CD8-positive, alpha-beta memory T cell (primary cell): ENCODE data around the gene PDE9A. TPM values are rescaled to one million over a fixed set of nuclear protein-coding genes. Genes with fewer than 3 reads are reported as not detected.
A peak's percentile ranks its signal among the peaks of the same experiment; 100 is the strongest.

Experiments used
- CTCF ChIA-PET: fragments of 350-600 bp; sonication (Branson Sonifier 250); formaldehyde crosslinking; loops from one replicate; lab custom pipeline; 2021; ENCODE audit warnings: antibody characterized with exemption; lab: Charles Lee
- POLR2A ChIA-PET: fragments of 350-600 bp; sonication (Branson Sonifier 250); formaldehyde crosslinking; loops from one replicate; lab custom pipeline; 2021; ENCODE audit warnings: antibody characterized with exemption; lab: Charles Lee
- DNase-seq, 5 donors: peaks; one replicate each; pipeline versions ENCODE4 v3.0.0 to v3.0.0-alpha.2; 2020 to 2022; ENCODE audit warnings: mixed read lengths in 1 of 5
- H3K27ac ChIP-seq: one replicate; pipeline ENCODE4 v1.7.0; 2013; ENCODE audit warnings: low read depth, mild to moderate bottlenecking, low read length, moderate library complexity
- H3K27me3 ChIP-seq: 2 replicates; pipeline ENCODE4 v1.7.0; 2013; ENCODE audit warnings: low read length, mild to moderate bottlenecking; ENCODE audit not compliant: insufficient read depth, poor library complexity, severe bottlenecking
- H3K36me3 ChIP-seq: 2 replicates; pipeline ENCODE4 v1.7.0; 2013; ENCODE audit warnings: mild to moderate bottlenecking, low read length, moderate library complexity; ENCODE audit not compliant: insufficient read depth
- H3K4me1 ChIP-seq: 2 replicates; pipeline ENCODE4 v1.7.0; 2013; ENCODE audit warnings: mild to moderate bottlenecking, low read length, moderate library complexity; ENCODE audit not compliant: insufficient read depth
- H3K4me3 ChIP-seq: 2 replicates; pipeline ENCODE4 v1.7.0; 2013; ENCODE audit warnings: mild to moderate bottlenecking, low read length
- H3K9me3 ChIP-seq: 2 replicates; pipeline ENCODE4 v1.7.0; 2013; ENCODE audit warnings: mild to moderate bottlenecking, low read length
- H3K27ac Mint-ChIP-seq, 8 donors: one replicate each; pipeline ENCODE4 v1.8.0; 2020 to 2021; ENCODE audit warnings: mixed read lengths in 8 of 8, mild to moderate bottlenecking in 6 of 8, inconsistent platforms in 3 of 8, moderate library complexity in 3 of 8
- H3K27me3 Mint-ChIP-seq, 2 donors: one replicate each; pipeline ENCODE4 v1.8.0; 2020 to 2021; ENCODE audit warnings: mixed read lengths in 2 of 2, mild to moderate bottlenecking in 1 of 2, moderate library complexity in 1 of 2
- H3K36me3 Mint-ChIP-seq, 3 donors: one replicate each; pipeline ENCODE4 v1.8.0; 2020 to 2021; ENCODE audit warnings: mixed read lengths in 3 of 3, inconsistent platforms in 1 of 3, mild to moderate bottlenecking in 1 of 3
- H3K4me1 Mint-ChIP-seq, 3 donors: one replicate each; pipeline ENCODE4 v1.8.0; 2020 to 2021; ENCODE audit warnings: mixed read lengths in 3 of 3, inconsistent platforms in 1 of 3, mild to moderate bottlenecking in 1 of 3
- H3K4me3 Mint-ChIP-seq, 7 donors: one replicate each; pipeline ENCODE4 v1.8.0; 2020 to 2021; ENCODE audit warnings: mixed read lengths in 7 of 7, mild to moderate bottlenecking in 6 of 7, moderate library complexity in 4 of 7, inconsistent platforms in 2 of 7
- H3K9me3 Mint-ChIP-seq, 5 donors: one replicate each; pipeline ENCODE4 v1.8.0; 2020 to 2022; ENCODE audit warnings: mixed read lengths in 5 of 5, mild to moderate bottlenecking in 3 of 5, moderate library complexity in 2 of 5, inconsistent platforms in 1 of 5
- polyA plus RNA-seq: library from polyadenylated mRNA; unstranded; fragments of 300-500 nt; fragmentation: Illumina TruSeq; gene quantifications from one replicate; pipeline ENCODE4 v1.2.3, GENCODE V29; 2021
- total RNA-seq, 2 experiments: library from RNA; stranded (reverse); gene quantifications; one replicate each; pipeline ENCODE4 v1.2.3, GENCODE V29; 2021

PDE9A gene
- total and polyA plus RNA-seq, 3 experiments from 2014 or later: 1.5 to 2.6 (median 1.7) TPM

DNA sequence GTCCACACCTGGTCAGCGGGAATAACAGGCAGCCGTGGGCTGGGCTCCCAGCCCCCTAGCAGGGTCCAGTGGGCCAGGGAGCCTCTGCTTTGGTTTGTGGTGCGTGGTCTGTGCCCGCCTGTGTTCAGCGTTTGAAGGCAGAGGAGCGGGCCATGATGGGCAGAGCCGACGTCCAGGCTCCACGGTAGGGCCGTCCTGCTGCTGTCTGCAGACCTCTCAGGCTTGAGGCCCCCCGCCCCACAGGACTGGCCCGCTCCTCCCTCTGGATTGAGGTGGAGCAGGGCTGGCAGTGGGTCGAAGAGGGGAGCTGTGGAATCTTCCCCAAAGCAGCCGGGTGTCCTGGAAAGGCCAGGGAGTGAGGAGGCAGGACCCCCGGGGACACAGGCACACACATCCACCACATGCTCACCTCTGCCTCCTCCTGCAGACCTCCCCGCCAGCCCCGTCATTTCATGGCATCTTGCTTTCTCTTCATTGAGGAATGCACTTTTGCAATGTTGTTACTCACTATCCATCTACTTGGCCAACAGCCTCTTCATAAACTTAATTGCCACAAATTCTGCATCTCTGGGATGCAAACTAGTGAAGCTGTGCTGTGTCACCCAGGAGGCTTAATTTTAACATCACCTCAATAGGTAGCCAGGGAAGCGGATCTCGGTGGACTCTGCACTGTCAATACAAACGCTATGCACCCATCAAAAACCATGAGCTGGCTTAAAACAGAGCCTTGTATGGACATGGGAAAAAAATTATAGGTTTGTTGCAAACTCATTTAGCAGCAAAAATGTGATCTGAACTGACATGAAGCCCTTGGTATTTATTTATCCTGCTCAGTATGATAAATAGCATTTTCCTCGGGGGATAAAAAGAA, 85.9 kb downstream of the PDE9A start:
- DNase-seq: no peak
- peak overlapping the region in 2 of 7 donors; percentile 19 to 24 for H3K4me3 Mint-ChIP-seq
- Histone ChIP-seq H3K27ac (no peak overlapping the region), H3K9me3 (no peaks in the 10 kb centered on the region), H3K4me3 (no peak overlapping the region), H3K27me3 (peaks cover 3% of the 10 kb centered on the region), H3K4me1 (peaks cover 25% of the 10 kb centered on the region), H3K36me3 (no peaks in the 10 kb centered on the region)
- H3K27ac Mint-ChIP-seq: peak overlapping the region in 4 of 8 donors; percentile 55 to 82 (median 72)
- H3K9me3 Mint-ChIP-seq: no peaks in the 10 kb centered on the region
- peaks cover 0 to 4% of the 10 kb centered on the region in 2 donors for H3K27me3 Mint-ChIP-seq
- H3K4me1 Mint-ChIP-seq: peaks cover 31 to 49% (median 41%) of the 10 kb centered on the region in 3 donors
- ChIA-PET CTCF (interaction anchor here (0.6 to 1.6 kb wide), 3 partner anchors 8 to 185 kb away, joined by 3 to 9 read pairs (median 3); no protein-coding TSS in a partner anchor), POLR2A (no interaction called here)
- peaks cover 0 to 2% (median 0%) of the 10 kb centered on the region in 3 donors for H3K36me3 Mint-ChIP-seq

DNA sequence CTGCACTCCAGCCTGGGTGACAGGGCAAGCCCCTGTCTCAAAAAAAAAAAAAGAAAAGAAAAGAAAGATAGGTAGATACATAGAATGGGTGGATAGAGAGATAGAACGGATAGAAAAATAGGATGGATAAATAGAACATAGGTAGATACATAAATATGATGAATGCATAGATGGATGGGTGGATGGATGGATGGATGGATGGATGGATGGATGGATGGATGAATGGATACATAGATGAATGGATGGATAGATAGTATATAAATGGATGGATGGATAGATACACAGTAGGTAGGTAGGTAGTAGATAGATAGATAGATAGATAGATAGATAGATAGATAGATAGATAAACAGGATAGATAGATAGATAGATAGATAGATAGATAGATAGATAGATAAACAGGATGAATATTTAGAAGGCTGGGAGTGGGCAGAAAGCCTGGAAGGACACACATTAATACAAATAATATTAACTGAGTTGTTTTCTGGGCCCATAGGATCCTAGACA, 87.0 kb downstream of the PDE9A start:
- Mint-ChIP-seq H3K9me3 (no peaks in the 10 kb centered on the region), H3K27me3 (peaks cover 0 to 4% of the 10 kb centered on the region in 2 donors), H3K36me3 (no peaks in the 10 kb centered on the region), H3K4me3 (no peak overlapping the region), H3K4me1 (peaks cover 21 to 38% (median 32%) of the 10 kb centered on the region in 3 donors), H3K27ac (peak overlapping the region in 1 of 8 donors; percentile 5)
- Histone ChIP-seq H3K4me1 (peaks cover 19% of the 10 kb centered on the region), H3K9me3 (no peaks in the 10 kb centered on the region), H3K27me3 (peaks cover 3% of the 10 kb centered on the region), H3K27ac (no peak overlapping the region), H3K4me3 (no peak overlapping the region), H3K36me3 (no peaks in the 10 kb centered on the region)
- ChIA-PET POLR2A (no interaction called here), CTCF (no interaction called here)
- DNase-seq: no peak

DNA sequence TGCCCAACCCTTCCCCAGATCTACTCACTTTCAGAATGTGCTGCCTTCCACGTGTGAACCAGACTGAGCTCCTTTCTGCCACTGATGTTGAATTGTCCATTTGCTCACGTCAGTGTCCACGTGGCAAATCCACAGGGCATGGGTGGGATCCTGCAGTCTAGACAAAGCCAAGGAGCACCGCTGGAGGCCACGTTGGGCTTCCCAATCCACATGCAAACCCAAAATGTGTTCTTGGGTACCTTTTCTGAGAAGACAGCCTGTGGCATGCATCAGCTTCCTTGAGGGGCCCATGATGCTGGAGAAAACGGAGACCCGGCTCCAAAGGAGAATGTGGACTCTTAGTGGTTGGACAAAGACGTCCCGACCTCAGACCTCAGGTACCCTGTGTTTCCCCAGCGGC, 87.6 kb downstream of the PDE9A start:
- Histone ChIP-seq H3K36me3 (no peaks in the 10 kb centered on the region), H3K9me3 (no peaks in the 10 kb centered on the region), H3K27ac (no peak overlapping the region), H3K27me3 (peaks cover 3% of the 10 kb centered on the region), H3K4me3 (no peak overlapping the region), H3K4me1 (peaks cover 25% of the 10 kb centered on the region)
- Mint-ChIP-seq H3K36me3 (no peaks in the 10 kb centered on the region), H3K9me3 (no peaks in the 10 kb centered on the region), H3K27ac (no peak overlapping the region), H3K4me3 (no peak overlapping the region), H3K27me3 (peaks cover 0 to 4% of the 10 kb centered on the region in 2 donors), H3K4me1 (peaks cover 20 to 34% (median 30%) of the 10 kb centered on the region in 3 donors)
- no peak for DNase-seq
- CTCF ChIA-PET: no interaction called here
- POLR2A ChIA-PET: no interaction called here

DNA sequence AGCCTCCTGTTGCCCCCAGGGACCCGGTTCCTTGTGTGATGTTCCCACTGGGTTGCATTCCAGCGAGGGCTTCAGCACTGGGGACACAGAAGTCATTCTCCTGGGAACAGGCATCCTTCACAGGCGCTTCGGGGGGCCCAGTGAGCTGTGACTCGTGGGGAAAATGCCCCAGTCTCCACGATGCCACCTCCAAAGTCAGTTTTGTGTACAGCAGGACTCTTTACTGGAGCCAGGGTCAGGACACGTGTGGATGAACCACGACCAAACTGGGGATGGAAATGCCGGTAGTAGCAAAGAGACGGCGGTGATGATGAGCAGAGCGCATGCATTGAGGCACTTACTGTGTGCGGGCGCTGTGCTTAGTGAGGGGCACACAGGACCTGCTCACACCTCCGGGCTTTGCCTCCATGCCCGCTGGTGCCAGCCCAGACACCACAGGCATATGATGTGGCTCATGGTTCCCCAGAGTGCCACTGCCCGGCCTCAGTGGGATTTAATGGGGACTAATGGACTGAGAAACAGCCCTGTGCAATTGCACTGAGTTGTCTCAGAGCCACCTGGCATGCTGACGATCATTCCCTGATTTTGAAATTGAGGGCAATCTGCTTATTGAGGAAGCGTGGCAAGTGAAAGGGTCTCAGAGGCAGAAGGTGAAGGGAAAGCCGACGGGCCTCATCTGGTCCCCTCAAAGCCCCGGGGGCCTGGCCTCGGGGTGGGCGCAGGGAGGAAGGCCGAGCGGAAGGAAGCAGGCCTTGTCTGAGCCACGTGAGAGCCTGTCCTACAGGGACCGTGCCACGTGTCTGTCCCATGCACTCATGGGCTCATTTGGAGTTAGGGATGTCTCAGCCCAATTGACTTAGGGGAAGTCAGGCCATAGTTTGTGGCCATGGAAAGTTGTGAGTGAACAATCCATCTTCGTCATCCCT, 91.4 kb downstream of the PDE9A start:
- CTCF ChIA-PET: no interaction called here
- H3K27ac Mint-ChIP-seq: peak overlapping the region in 5 of 8 donors; percentile 6 to 84 (median 45)
- H3K27me3 Mint-ChIP-seq: peaks cover 0 to 5% of the 10 kb centered on the region in 2 donors
- H3K4me3 Mint-ChIP-seq: peak overlapping the region in 2 of 7 donors; percentile 16 to 34
- H3K9me3 Mint-ChIP-seq: no peaks in the 10 kb centered on the region
- H3K4me1 ChIP-seq: peaks cover 27% of the 10 kb centered on the region
- POLR2A ChIA-PET: no interaction called here
- H3K27me3 ChIP-seq: no peaks in the 10 kb centered on the region
- no peak for DNase-seq
- peaks cover 23 to 34% (median 31%) of the 10 kb centered on the region in 3 donors for H3K4me1 Mint-ChIP-seq
- H3K4me3 ChIP-seq: no peak overlapping the region
- H3K36me3 Mint-ChIP-seq: no peaks in the 10 kb centered on the region
- H3K9me3 ChIP-seq: no peaks in the 10 kb centered on the region
- no peak overlapping the region for H3K27ac ChIP-seq
- H3K36me3 ChIP-seq: no peaks in the 10 kb centered on the region

DNA sequence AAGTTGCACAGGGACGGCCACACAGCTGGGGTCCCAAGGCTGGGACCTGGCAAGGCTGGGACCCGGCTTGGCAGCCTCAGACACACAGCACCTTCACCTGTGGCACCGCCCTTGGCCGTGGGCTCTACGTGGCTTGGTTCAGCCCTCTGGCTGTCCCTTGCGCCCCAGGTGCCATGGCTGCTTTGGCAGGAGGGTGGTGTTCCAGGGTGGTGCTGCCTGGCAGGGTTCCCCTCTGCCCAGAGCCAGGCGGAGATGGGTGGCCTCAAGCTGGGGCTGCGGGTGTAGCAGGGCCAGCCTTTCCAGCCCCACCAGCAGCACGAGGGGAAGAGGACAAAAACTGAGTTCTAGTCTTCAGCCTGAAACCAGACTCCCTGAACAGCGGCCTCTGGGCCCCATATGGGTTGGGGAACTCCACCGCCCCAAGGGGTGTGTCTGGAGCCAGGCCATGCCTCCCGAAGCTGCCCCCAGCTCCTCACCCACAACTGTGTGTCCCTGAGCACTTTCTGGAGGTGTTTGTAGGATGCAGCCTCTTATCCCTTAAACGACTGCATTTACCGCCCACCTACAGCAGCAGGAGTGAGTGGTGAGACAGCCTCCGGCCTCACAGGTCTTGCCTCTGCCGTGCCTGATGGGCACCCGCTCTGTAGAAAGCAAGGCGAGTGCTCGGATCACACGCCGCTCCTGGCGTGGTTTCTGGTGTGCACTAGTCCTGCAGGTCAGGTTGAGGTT, 92.3 kb downstream of the PDE9A start:
- Mint-ChIP-seq H3K27ac (peak overlapping the region; percentile 60 to 99 (median 96)), H3K4me3 (peak overlapping the region in 4 of 7 donors; percentile 77 to 82 (median 81)), H3K36me3 (no peaks in the 10 kb centered on the region), H3K4me1 (peaks cover 23 to 34% (median 31%) of the 10 kb centered on the region in 3 donors), H3K27me3 (peaks cover 0 to 5% of the 10 kb centered on the region in 2 donors), H3K9me3 (no peaks in the 10 kb centered on the region)
- Histone ChIP-seq H3K27ac (no peak overlapping the region), H3K9me3 (no peaks in the 10 kb centered on the region), H3K4me1 (peaks cover 27% of the 10 kb centered on the region), H3K27me3 (no peaks in the 10 kb centered on the region), H3K36me3 (no peaks in the 10 kb centered on the region), H3K4me3 (no peak overlapping the region)
- ChIA-PET CTCF (interaction anchor here (1.2 to 2.4 kb wide), 2 partner anchors 12 to 38 kb away, joined by 4 to 6 read pairs; no protein-coding TSS in a partner anchor), POLR2A (interaction anchor here (1.7 to 2.0 kb wide), 2 partner anchors 8 to 38 kb away, joined by 9 to 11 read pairs; no protein-coding TSS in a partner anchor)
- DNase-seq: no peak

DNA sequence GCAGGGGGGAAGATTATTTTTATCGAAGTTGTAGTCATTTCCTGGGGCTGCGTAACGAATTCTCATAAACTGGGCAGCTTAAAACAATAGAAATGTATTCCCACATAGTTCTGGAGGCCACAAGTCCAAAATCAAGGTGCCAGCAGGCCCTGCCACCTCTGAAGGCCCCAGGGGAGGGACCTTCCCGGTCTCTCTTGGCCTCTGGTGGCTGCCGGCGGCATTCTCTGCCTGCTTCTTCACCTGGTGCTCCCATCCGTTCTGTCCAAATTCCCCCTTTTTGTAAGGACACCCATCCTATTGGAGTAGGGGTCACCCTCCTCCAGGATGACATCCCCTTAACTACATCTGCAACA, 92.8 kb downstream of the PDE9A start:
- H3K4me3 ChIP-seq: no peak overlapping the region

More for the DNA sequence above, 92.8 kb downstream of the PDE9A start:
- H3K4me3 Mint-ChIP-seq: peak overlapping the region in 6 of 7 donors; percentile 77 to 89 (median 82)
- ChIA-PET POLR2A (interaction anchor here (0.7 to 2.0 kb wide), 3 partner anchors 9 to 37 kb away, joined by 3 to 11 read pairs (median 9); no protein-coding TSS in a partner anchor), CTCF (interaction anchor here (1.0 to 2.4 kb wide), 5 partner anchors 8 to 94 kb away, joined by 3 to 9 read pairs (median 4); no protein-coding TSS in a partner anchor)
- H3K9me3 ChIP-seq: no peaks in the 10 kb centered on the region
- H3K27me3 Mint-ChIP-seq: peaks cover 0 to 3% of the 10 kb centered on the region in 2 donors
- H3K27me3 ChIP-seq: no peaks in the 10 kb centered on the region
- no peak for DNase-seq
- no peaks in the 10 kb centered on the region for H3K36me3 Mint-ChIP-seq
- no peaks in the 10 kb centered on the region for H3K9me3 Mint-ChIP-seq
- H3K27ac Mint-ChIP-seq: peak overlapping the region; percentile 89 to 99 (median 97)
- peaks cover 23 to 34% (median 31%) of the 10 kb centered on the region in 3 donors for H3K4me1 Mint-ChIP-seq
- peaks cover 27% of the 10 kb centered on the region for H3K4me1 ChIP-seq
- H3K27ac ChIP-seq: no peak overlapping the region
- H3K36me3 ChIP-seq: no peaks in the 10 kb centered on the region
